ENCODE data around the gene MRLN.
"Not testable (repeated sequence)": the region's sequence is repeated elsewhere in the genome, so short reads cannot be mapped to it uniquely, and the experiment has no call there.

The MRLN gene

DNA sequence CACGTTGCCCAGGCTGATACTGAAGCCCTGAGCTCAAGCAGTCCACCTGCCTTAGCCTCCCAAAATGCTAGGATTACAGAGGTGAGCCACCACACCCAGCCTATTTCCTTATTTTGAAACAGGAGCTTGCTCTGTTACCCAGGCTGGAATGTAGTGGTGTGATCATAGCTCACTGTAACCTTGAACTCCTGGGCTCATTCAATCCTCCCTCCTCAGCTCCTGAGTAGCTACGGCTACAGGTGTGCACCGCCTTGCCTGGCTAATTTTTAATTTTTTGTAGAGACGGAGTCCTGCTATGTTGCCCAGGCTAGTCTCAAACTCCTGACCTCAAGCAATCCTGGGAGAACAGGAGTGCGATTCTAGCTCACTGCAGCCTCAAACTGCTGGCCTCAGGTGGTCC, 11.7 kb downstream of the MRLN start:
- DNase-seq (ENCODE audit: low spot score) = no peak
- TF ChIP-seq CTCF (IDR thresholded peaks at IDR 0.05) = no peak
- H3K4me3 ChIP-seq = no peak overlapping the region
- no peak overlapping the region for H3K27ac ChIP-seq

- no peak for TF ChIP-seq CTCF (IDR thresholded peaks at IDR 0.05)
- Histone ChIP-seq H3K27ac (no peak overlapping the region), H3K4me3 (no peak overlapping the region)
- DNase-seq (ENCODE audit: low spot score) = no peak
Measured at GRCh38 chr10:59741048-59741447, 12.2 kb downstream of the MRLN start.

GRCh38 chr10:59736749-59737148, 16.5 kb downstream of the MRLN start:
- Histone ChIP-seq H3K4me3 (no peak overlapping the region), H3K27ac (no peak overlapping the region)
- TF ChIP-seq CTCF (IDR thresholded peaks at IDR 0.05) = no peak
- DNase-seq (ENCODE audit: low spot score) = no peak

DNA sequence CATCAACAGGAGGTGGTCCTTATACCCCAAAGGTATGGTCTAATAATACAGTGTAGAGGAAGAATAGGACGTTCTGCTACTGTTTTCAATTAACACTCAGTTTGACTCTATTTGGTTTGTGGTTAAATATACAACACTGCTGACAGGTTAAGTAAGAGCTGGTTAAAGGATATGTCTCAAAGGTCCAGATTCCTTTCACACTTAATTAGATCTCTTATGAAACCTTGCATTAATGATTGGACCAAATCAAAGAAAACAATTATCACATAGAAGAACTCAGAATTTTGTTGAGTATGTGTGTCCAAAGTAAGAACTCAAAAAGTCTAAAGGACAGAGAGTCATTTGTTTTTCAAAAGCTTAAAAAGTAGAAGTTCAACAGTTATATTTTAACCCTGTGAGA, 18.0 kb downstream of the MRLN start:
- no peak for DNase-seq (ENCODE audit: low spot score)
- no peak for TF ChIP-seq CTCF (IDR thresholded peaks at IDR 0.05)
- H3K4me3 ChIP-seq = no peak overlapping the region
- no peak overlapping the region for H3K27ac ChIP-seq

DNA sequence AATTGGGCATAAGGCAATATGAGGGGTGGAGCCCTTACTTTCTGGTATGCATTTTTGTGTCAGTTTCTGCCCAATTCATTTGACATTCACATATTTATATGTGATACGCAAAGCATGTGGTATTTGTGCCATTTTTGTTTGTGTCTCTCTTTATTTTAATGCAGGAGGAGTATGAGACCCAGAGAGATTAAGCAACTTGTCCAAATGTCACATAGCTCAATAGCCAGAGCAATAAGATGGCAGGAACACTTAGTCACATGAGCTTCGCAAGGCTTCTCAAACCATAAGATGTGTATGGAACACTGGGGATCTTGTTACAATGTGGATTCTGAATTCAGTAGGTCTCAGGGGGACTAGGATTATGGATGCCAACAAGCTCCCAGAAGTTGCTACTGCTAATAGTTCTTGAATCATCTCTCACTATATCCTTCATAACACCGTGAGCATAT, 19.2 kb downstream of the MRLN start:
- no peak for TF ChIP-seq CTCF (IDR thresholded peaks at IDR 0.05)

DNA sequence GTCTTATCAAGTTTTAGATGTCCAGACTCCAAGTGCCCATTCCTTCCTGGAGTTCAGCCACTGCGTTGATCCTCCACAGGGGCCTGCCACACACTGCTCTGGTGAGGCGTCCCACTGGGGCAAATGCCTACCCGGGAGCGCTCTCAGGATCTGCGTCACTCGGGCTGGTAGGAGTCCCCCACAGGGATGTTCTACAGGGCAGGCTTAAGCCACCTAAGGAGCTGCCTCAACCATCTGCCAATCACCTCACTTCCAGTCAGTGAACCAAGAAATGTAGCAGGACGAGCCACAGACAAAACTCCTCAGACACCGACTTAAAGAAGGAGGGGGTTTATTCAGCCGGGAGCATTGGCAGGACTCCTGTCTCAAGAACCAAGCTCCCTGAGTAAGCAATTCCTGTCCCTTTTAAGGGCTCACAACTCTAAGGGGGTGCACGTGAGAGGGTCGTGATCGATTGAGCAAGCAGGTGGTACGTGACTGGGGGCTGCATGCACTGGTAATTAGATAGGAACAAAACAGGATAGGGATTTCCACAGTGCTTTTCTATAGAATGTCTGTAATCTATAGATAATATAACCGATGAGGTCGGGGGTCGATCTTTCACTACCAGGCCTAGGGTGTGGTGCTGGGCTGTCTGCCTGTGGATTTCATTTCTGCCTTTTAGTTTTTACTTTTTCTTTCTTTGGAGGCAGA, 19.8 kb downstream of the MRLN start:
- not testable (repeated sequence) for H3K27ac ChIP-seq; H3K4me3 ChIP-seq; DNase-seq (ENCODE audit: low spot score)

More for the DNA sequence above, 19.2 kb downstream of the MRLN start:
- Histone ChIP-seq H3K4me3 (no peak overlapping the region), H3K27ac (no peak overlapping the region)
- no peak for DNase-seq (ENCODE audit: low spot score)

DNA sequence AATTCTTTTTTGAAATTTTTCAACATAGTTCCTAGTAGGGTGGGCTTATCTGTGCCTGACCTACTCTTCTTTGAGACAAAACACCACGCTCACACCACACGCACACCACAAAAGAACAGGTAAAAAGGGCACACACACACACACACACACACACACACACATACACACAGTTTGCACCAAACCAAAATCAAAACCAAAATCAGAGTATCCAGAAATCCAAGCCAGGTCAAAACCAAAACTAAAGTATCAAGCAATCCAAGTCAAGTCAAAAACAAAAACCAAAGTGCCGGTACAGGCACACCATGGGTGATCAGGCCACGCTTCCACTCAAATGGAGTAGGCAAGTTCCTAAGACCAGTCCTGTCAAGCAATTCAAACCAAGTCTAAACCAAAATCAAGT, 20.4 kb downstream of the MRLN start:
- H3K4me3 ChIP-seq; DNase-seq (ENCODE audit: low spot score); H3K27ac ChIP-seq: not testable (repeated sequence)

DNA sequence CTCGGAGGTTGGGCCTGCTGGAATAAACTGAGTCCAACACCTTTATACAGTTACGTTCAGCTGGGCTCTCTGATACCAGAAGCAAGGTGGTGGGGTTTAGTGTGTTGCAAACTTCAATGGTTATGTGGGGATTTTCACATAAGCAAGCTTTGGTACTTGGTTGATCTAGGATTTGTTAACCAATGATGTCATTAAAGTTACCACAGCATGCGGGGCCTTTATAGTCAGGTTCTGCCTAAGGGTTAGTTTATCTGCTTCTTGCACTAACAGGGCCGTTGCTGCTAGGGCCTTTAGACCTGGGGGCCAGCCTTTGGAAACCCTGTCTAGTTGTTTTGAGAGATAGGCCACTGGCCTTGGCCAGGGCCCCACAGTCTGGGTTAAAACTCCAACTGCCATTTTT, 24.1 kb downstream of the MRLN start:
- H3K27ac ChIP-seq; DNase-seq (ENCODE audit: low spot score); H3K4me3 ChIP-seq: not testable (repeated sequence)

Data from coronary artery (tissue), 2 donors.